Measurements from ENCODE around the gene MSRB2.
"Not testable (repeated sequence)": the region's sequence is repeated elsewhere in the genome, so short reads cannot be mapped to it uniquely, and the experiment has no call there.

The MSRB2 gene

GRCh38 chr10:23067939-23068775 lies 27.2 kb upstream of the MSRB2 start:
- DNase-seq (ENCODE audit: low read depth, low spot score), result peak; percentile 54

GRCh38 chr10:23069019-23069815 lies 26.2 kb upstream of the MSRB2 start:
- H3K4me3 ChIP-seq (ENCODE audit: low read length), result no peak overlapping the region
- no peak for DNase-seq (ENCODE audit: low read depth, low spot score)

More at GRCh38 chr10:23067939-23068775, 27.2 kb upstream of the MSRB2 start:
- no peak overlapping the region for H3K4me3 ChIP-seq (ENCODE audit: low read length)

- H3K4me3 ChIP-seq (ENCODE audit: low read length); DNase-seq (ENCODE audit: low read depth, low spot score): not testable (repeated sequence)
Measured at GRCh38 chr10:23070092-23070912, 25.1 kb upstream of the MSRB2 start.

GRCh38 chr10:23070913-23071218 lies 24.5 kb upstream of the MSRB2 start:
- no peak for DNase-seq (ENCODE audit: low read depth, low spot score)
- no peak overlapping the region for H3K4me3 ChIP-seq (ENCODE audit: low read length)

- H3K4me3 ChIP-seq (ENCODE audit: low read length); DNase-seq (ENCODE audit: low read depth, low spot score): not testable (repeated sequence)
Measured at GRCh38 chr10:23072593-23072992, 22.8 kb upstream of the MSRB2 start.

- no peak for DNase-seq (ENCODE audit: low read depth, low spot score)
- H3K4me3 ChIP-seq (ENCODE audit: low read length), result no peak overlapping the region
Measured at GRCh38 chr10:23073527-23073926, 21.9 kb upstream of the MSRB2 start.

GRCh38 chr10:23075672-23076071 lies 19.7 kb upstream of the MSRB2 start:
- DNase-seq (ENCODE audit: low read depth, low spot score), result no peak
- no peak overlapping the region for H3K4me3 ChIP-seq (ENCODE audit: low read length)

GRCh38 chr10:23078114-23078513 lies 17.3 kb upstream of the MSRB2 start:
- no peak for DNase-seq (ENCODE audit: low read depth, low spot score)
- H3K4me3 ChIP-seq (ENCODE audit: low read length), result no peak overlapping the region

- no peak overlapping the region for H3K4me3 ChIP-seq (ENCODE audit: low read length)
- no peak for DNase-seq (ENCODE audit: low read depth, low spot score)
Measured at GRCh38 chr10:23079700-23080099, 15.7 kb upstream of the MSRB2 start.

- no peak for DNase-seq (ENCODE audit: low read depth, low spot score)
- no peak overlapping the region for H3K4me3 ChIP-seq (ENCODE audit: low read length)
Measured at GRCh38 chr10:23080262-23080661, 15.1 kb upstream of the MSRB2 start.

- DNase-seq (ENCODE audit: low read depth, low spot score), result no peak
- no peak overlapping the region for H3K4me3 ChIP-seq (ENCODE audit: low read length)
Measured at GRCh38 chr10:23081221-23081750, 14.1 kb upstream of the MSRB2 start.

GRCh38 chr10:23081891-23082290 lies 13.5 kb upstream of the MSRB2 start:
- no peak for DNase-seq (ENCODE audit: low read depth, low spot score)
- H3K4me3 ChIP-seq (ENCODE audit: low read length), result no peak overlapping the region

GRCh38 chr10:23088609-23089008 lies 6.8 kb upstream of the MSRB2 start:
- DNase-seq (ENCODE audit: low read depth, low spot score), result no peak
- no peak overlapping the region for H3K4me3 ChIP-seq (ENCODE audit: low read length)

GRCh38 chr10:23094786-23095403 lies 484 bp upstream of the MSRB2 start:
- no peak for DNase-seq (ENCODE audit: low read depth, low spot score)
- H3K4me3 ChIP-seq (ENCODE audit: low read length), result no peak overlapping the region

- DNase-seq (ENCODE audit: low read depth, low spot score), result peak; percentile 28
Measured at GRCh38 chr10:23095966-23096801, 805 bp downstream of the MSRB2 start.

GRCh38 chr10:23096802-23097549 lies 1.6 kb downstream of the MSRB2 start:
- peak; percentile 24 for DNase-seq (ENCODE audit: low read depth, low spot score)
- peak overlapping the region; percentile 59 for H3K4me3 ChIP-seq (ENCODE audit: low read length)

More at GRCh38 chr10:23095966-23096801, 805 bp downstream of the MSRB2 start:
- H3K4me3 ChIP-seq (ENCODE audit: low read length), result peak overlapping the region; percentile 59

GRCh38 chr10:23099079-23099478 lies 3.7 kb downstream of the MSRB2 start:
- DNase-seq (ENCODE audit: low read depth, low spot score), result no peak
- no peak overlapping the region for H3K4me3 ChIP-seq (ENCODE audit: low read length)

Measured in Jurkat, Clone E6-1 (cell line).